BE2C (cell line): ENCODE measurements around the gene COMMD6.

Experiments used
- DNase-seq: peaks from one replicate; pipeline ENCODE4 v3.0.0-alpha.2; 2020
- H3K27me3 ChIP-seq: fragments of 250-450 bp; sonication (Bioruptor Pico); 2 replicates; pipeline ENCODE4 v1.5.1; 2020; ENCODE audit warnings: mild to moderate bottlenecking
- H3K36me3 ChIP-seq: fragments of 250-450 bp; sonication (Bioruptor Pico); 2 replicates; pipeline ENCODE4 v1.5.1; 2020; ENCODE audit warnings: mild to moderate bottlenecking
- H3K4me1 ChIP-seq: fragments of 250-450 bp; sonication (Bioruptor Pico); 2 replicates; pipeline ENCODE4 v1.5.1; 2020
- H3K4me3 ChIP-seq: 2 replicates; pipeline ENCODE4 v1.5.1; 2011; ENCODE audit warnings: low read depth, low read length
- H3K9me3 ChIP-seq: fragments of 250-450 bp; sonication (Bioruptor Pico); 2 replicates; pipeline ENCODE4 v1.5.1; 2020
- CTCF ChIP-seq: IDR thresholded peaks from 2 replicates; pipeline ENCODE4 v1.5.1; 2012; ENCODE audit warnings: mild to moderate bottlenecking, low read depth, low read length

Gene COMMD6

GRCh38 chr13:75541961-75542360, 4.3 kb upstream of the COMMD6 start:
- no peak overlapping the region for H3K4me3 ChIP-seq

GRCh38 chr13:75541287-75541686, 3.6 kb upstream of the COMMD6 start:
- H3K9me3 ChIP-seq: no peaks in the 10 kb centered on the region
- DNase-seq: no peak
- no peaks in the 10 kb centered on the region for H3K4me1 ChIP-seq
- peaks cover 1% of the 10 kb centered on the region; the same call in 1 of the 2 replicates for H3K36me3 ChIP-seq
- TF ChIP-seq CTCF: no peak
- no peak overlapping the region for H3K4me3 ChIP-seq
- H3K27me3 ChIP-seq: no peaks in the 10 kb centered on the region

More at GRCh38 chr13:75541961-75542360, 4.3 kb upstream of the COMMD6 start:
- Histone ChIP-seq H3K36me3 (no peaks in the 10 kb centered on the region), H3K9me3 (no peaks in the 10 kb centered on the region), H3K27me3 (no peaks in the 10 kb centered on the region), H3K4me1 (no peaks in the 10 kb centered on the region)
- no peak for TF ChIP-seq CTCF
- no peak for DNase-seq

- DNase-seq: no peak
- no peak overlapping the region for H3K4me3 ChIP-seq
- no peaks in the 10 kb centered on the region for H3K9me3 ChIP-seq
- H3K4me1 ChIP-seq: no peaks in the 10 kb centered on the region
- H3K36me3 ChIP-seq: peaks cover 4% of the 10 kb centered on the region; the same call in 1 of the 2 replicates
- TF ChIP-seq CTCF: no peak
- H3K27me3 ChIP-seq: no peaks in the 10 kb centered on the region
These were observed 3.8 kb downstream of the COMMD6 start for GRCh38 chr13:75533861-75534260.

- no peaks in the 10 kb centered on the region for H3K27me3 ChIP-seq
- H3K36me3 ChIP-seq: peaks cover 3% of the 10 kb centered on the region
- DNase-seq: no peak
- TF ChIP-seq CTCF: no peak
- no peak overlapping the region for H3K4me3 ChIP-seq
- no peaks in the 10 kb centered on the region for H3K4me1 ChIP-seq
- no peaks in the 10 kb centered on the region; the same call in 1 of the 2 replicates for H3K9me3 ChIP-seq
These were observed 7.1 kb downstream of the COMMD6 start for GRCh38 chr13:75530549-75530961.

GRCh38 chr13:75521956-75522355, 15.7 kb downstream of the COMMD6 start:
- no peak for DNase-seq
- H3K36me3 ChIP-seq: no peaks in the 10 kb centered on the region
- no peaks in the 10 kb centered on the region for H3K9me3 ChIP-seq
- no peaks in the 10 kb centered on the region for H3K4me1 ChIP-seq
- TF ChIP-seq CTCF: no peak
- no peaks in the 10 kb centered on the region for H3K27me3 ChIP-seq
- no peak overlapping the region for H3K4me3 ChIP-seq

GRCh38 chr13:75518439-75519088, 19.1 kb downstream of the COMMD6 start:
- Histone ChIP-seq H3K4me3 (no peak overlapping the region), H3K9me3 (no peaks in the 10 kb centered on the region), H3K36me3 (no peaks in the 10 kb centered on the region), H3K27me3 (no peaks in the 10 kb centered on the region), H3K4me1 (no peaks in the 10 kb centered on the region)
- TF ChIP-seq CTCF: no peak
- no peak for DNase-seq
